GM23338 (cell line): ENCODE data around the gene ARPC2. TPM values are rescaled to one million over a fixed set of nuclear protein-coding genes. Genes with fewer than 3 reads are reported as not detected.

Experiments
- ATAC-seq: fragments of 200-7000 bp; cut with Tn5 transposase; 3 replicates; pipeline ENCODE4 v1.9.1; 2020
- DNase-seq: peaks from one replicate; pipeline ENCODE4 v3.0.0-alpha.2; 2015; ENCODE audit warnings: low spot score
- H2AFZ ChIP-seq: fragments of 200-600 bp; sonication (generic); 2 replicates; pipeline ENCODE4 v1.8.0; 2016; ENCODE audit warnings: antibody characterized with exemption, mild to moderate bottlenecking, moderate library complexity
- H3F3A ChIP-seq: fragments of 200-600 bp; sonication (generic); replicated peaks from 2 replicates; pipeline ENCODE4 v1.8.0; 2017; ENCODE audit warnings: antibody characterized with exemption, mixed run types, low read depth
- H3K27ac ChIP-seq: fragments of 200-600 bp; sonication (generic); 2 replicates; pipeline ENCODE4 v1.6.1; 2016; ENCODE audit warnings: low read depth
- H3K27me3 ChIP-seq: fragments of 200-600 bp; sonication (generic); 2 replicates; pipeline ENCODE4 v1.8.0; 2016; ENCODE audit warnings: mild to moderate bottlenecking, mixed run types, moderate library complexity; ENCODE audit not compliant: insufficient read depth
- H3K36me3 ChIP-seq: fragments of 200-600 bp; sonication (generic); 2 replicates; pipeline ENCODE4 v1.8.0; 2016; ENCODE audit warnings: mild to moderate bottlenecking; ENCODE audit not compliant: insufficient read depth
- H3K4me1 ChIP-seq: fragments of 200-600 bp; sonication (generic); 2 replicates; pipeline ENCODE4 v1.8.0; 2016; ENCODE audit warnings: mild to moderate bottlenecking, moderate library complexity; ENCODE audit not compliant: insufficient read depth
- H3K4me2 ChIP-seq: fragments of 200-600 bp; sonication (generic); 2 replicates; pipeline ENCODE4 v1.7.1; 2017; ENCODE audit warnings: mixed run types
- H3K4me3 ChIP-seq: fragments of 200-600 bp; sonication (generic); 2 replicates; pipeline ENCODE4 v1.6.1; 2016; ENCODE audit warnings: mixed run types
- H3K79me2 ChIP-seq: fragments of 200-600 bp; sonication (generic); replicated peaks from 2 replicates; pipeline ENCODE4 v1.8.0; 2017; ENCODE audit warnings: mild to moderate bottlenecking; ENCODE audit not compliant: insufficient read depth
- H3K9me2 ChIP-seq: fragments of 200-600 bp; sonication (generic); 2 replicates; pipeline ENCODE4 v1.8.0; 2017; ENCODE audit not compliant: insufficient read depth
- H4K20me1 ChIP-seq: fragments of 200-600 bp; sonication (generic); replicated peaks from 2 replicates; pipeline ENCODE4 v1.8.0; 2017; ENCODE audit warnings: mild to moderate bottlenecking; ENCODE audit not compliant: insufficient read depth
- H3K27ac Mint-ChIP-seq: 2 replicates; pipeline ENCODE4 v1.8.0; 2020; ENCODE audit warnings: inconsistent platforms, mild to moderate bottlenecking, moderate library complexity, mixed read lengths
- H3K27me3 Mint-ChIP-seq: 3 replicates; pipeline ENCODE4 v1.8.0; 2022; ENCODE audit warnings: low read depth, mild to moderate bottlenecking, moderate library complexity, mixed read lengths, inconsistent platforms; ENCODE audit not compliant: insufficient read depth, poor library complexity
- H3K36me3 Mint-ChIP-seq: 3 replicates; pipeline ENCODE4 v1.8.0; 2021; ENCODE audit warnings: low read depth, mild to moderate bottlenecking, inconsistent platforms, moderate library complexity, mixed read lengths
- H3K4me1 Mint-ChIP-seq: 3 replicates; pipeline ENCODE4 v1.8.0; 2020; ENCODE audit warnings: mild to moderate bottlenecking, inconsistent platforms, mixed read lengths
- H3K4me3 Mint-ChIP-seq: 3 replicates; pipeline ENCODE4 v1.8.0; 2021; ENCODE audit warnings: moderate library complexity, mild to moderate bottlenecking, inconsistent platforms, mixed read lengths
- H3K9me3 Mint-ChIP-seq: 3 replicates; pipeline ENCODE4 v1.8.0; 2020; ENCODE audit warnings: moderate library complexity, mild to moderate bottlenecking, inconsistent platforms, mixed read lengths
- CREB1 ChIP-seq: fragments of 250-450 bp; sonication (Bioruptor Pico); IDR thresholded peaks from 2 replicates; pipeline ENCODE4 v1.5.0; 2020; ENCODE audit warnings: low read depth, mild to moderate bottlenecking, moderate library complexity
- CTCF ChIP-seq, 2 experiments: fragments of 200-600 bp in 1 of 2; sonication (generic) in 1 of 2; conservative IDR thresholded peaks; 2 replicates each; pipeline versions ENCODE4 v1.5.1 to v1.6.1; 2016 to 2017; ENCODE audit warnings: antibody characterized with exemption in 2 of 2, low read depth in 2 of 2, mild to moderate bottlenecking in 2 of 2, moderate library complexity in 1 of 2
- POLR2AphosphoS5 ChIP-seq: IDR thresholded peaks from 2 replicates; pipeline ENCODE4 v1.6.1; 2016; ENCODE audit warnings: antibody characterized with exemption, low read depth
- REST ChIP-seq: IDR thresholded peaks from one replicate; pipeline ENCODE4 v1.6.1; 2018; ENCODE audit warnings: antibody characterized with exemption; ENCODE audit not compliant: unreplicated experiment
- STAT1 ChIP-seq: IDR thresholded peaks from one replicate; pipeline ENCODE4 v1.6.1; 2016; ENCODE audit warnings: antibody characterized with exemption; ENCODE audit not compliant: unreplicated experiment
- ZNF114 ChIP-seq: fragments of 250-450 bp; sonication (Bioruptor Pico); IDR thresholded peaks from 2 replicates; pipeline ENCODE4 v1.5.0; 2020; ENCODE audit warnings: mild to moderate bottlenecking, moderate library complexity
- ZNF331 ChIP-seq: fragments of 250-450 bp; sonication (Bioruptor Pico); IDR thresholded peaks from 2 replicates; pipeline ENCODE4 v1.5.0; 2020; ENCODE audit warnings: low read depth, mild to moderate bottlenecking, moderate library complexity
- polyA plus RNA-seq: library from polyadenylated mRNA; unstranded; fragments of >200 nt; fragmentation: Nextera tagmentation; extraction: Ambion mirVana; gene quantifications from 2 replicates; pipeline ENCODE4 v1.2.1, GENCODE V29; 2016
- total RNA-seq: library from RNA; depleted of rRNA; stranded (reverse); fragments of >200 nt; shearing (Covaris generic); gene quantifications from 2 replicates; pipeline ENCODE4 v1.2.3, GENCODE V29; 2014
- TF ChIP-seq, protein P1 (sequence below): fragments of 250-450 bp; sonication (Bioruptor Pico); IDR thresholded peaks from 2 replicates; pipeline ENCODE4 v1.5.0; 2020; ENCODE audit warnings: mild to moderate bottlenecking, moderate library complexity

The ARPC2 gene
- total and polyA plus RNA-seq, 2 experiments from 2014 or later = 217 to 271 TPM

GRCh38 chr2:218293715-218294429 lies 76.9 kb downstream of the ARPC2 start (continued):
- TF ChIP-seq, protein P1, sequence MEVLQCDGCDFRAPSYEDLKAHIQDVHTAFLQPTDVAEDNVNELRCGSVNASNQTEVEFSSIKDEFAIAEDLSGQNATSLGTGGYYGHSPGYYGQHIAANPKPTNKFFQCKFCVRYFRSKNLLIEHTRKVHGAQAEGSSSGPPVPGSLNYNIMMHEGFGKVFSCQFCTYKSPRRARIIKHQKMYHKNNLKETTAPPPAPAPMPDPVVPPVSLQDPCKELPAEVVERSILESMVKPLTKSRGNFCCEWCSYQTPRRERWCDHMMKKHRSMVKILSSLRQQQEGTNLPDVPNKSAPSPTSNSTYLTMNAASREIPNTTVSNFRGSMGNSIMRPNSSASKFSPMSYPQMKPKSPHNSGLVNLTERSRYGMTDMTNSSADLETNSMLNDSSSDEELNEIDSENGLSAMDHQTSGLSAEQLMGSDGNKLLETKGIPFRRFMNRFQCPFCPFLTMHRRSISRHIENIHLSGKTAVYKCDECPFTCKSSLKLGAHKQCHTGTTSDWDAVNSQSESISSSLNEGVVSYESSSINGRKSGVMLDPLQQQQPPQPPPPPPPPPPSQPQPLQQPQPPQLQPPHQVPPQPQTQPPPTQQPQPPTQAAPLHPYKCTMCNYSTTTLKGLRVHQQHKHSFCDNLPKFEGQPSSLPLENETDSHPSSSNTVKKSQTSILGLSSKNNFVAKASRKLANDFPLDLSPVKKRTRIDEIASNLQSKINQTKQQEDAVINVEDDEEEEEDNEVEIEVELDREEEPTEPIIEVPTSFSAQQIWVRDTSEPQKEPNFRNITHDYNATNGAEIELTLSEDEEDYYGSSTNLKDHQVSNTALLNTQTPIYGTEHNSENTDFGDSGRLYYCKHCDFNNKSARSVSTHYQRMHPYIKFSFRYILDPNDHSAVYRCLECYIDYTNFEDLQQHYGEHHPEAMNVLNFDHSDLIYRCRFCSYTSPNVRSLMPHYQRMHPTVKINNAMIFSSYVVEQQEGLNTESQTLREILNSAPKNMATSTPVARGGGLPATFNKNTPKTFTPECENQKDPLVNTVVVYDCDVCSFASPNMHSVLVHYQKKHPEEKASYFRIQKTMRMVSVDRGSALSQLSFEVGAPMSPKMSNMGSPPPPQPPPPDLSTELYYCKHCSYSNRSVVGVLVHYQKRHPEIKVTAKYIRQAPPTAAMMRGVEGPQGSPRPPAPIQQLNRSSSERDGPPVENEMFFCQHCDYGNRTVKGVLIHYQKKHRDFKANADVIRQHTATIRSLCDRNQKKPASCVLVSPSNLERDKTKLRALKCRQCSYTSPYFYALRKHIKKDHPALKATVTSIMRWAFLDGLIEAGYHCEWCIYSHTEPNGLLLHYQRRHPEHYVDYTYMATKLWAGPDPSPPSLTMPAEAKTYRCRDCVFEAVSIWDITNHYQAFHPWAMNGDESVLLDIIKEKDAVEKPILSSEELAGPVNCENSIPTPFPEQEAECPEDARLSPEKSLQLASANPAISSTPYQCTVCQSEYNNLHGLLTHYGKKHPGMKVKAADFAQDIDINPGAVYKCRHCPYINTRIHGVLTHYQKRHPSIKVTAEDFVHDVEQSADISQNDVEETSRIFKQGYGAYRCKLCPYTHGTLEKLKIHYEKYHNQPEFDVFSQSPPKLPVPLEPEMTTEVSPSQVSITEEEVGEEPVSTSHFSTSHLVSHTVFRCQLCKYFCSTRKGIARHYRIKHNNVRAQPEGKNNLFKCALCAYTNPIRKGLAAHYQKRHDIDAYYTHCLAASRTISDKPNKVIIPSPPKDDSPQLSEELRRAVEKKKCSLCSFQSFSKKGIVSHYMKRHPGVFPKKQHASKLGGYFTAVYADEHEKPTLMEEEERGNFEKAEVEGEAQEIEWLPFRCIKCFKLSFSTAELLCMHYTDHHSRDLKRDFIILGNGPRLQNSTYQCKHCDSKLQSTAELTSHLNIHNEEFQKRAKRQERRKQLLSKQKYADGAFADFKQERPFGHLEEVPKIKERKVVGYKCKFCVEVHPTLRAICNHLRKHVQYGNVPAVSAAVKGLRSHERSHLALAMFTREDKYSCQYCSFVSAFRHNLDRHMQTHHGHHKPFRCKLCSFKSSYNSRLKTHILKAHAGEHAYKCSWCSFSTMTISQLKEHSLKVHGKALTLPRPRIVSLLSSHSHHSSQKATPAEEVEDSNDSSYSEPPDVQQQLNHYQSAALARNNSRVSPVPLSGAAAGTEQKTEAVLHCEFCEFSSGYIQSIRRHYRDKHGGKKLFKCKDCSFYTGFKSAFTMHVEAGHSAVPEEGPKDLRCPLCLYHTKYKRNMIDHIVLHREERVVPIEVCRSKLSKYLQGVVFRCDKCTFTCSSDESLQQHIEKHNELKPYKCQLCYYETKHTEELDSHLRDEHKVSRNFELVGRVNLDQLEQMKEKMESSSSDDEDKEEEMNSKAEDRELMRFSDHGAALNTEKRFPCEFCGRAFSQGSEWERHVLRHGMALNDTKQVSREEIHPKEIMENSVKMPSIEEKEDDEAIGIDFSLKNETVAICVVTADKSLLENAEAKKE (CRISPR knock-in tag) = no peak
- no peak for TF ChIP-seq REST

DNA sequence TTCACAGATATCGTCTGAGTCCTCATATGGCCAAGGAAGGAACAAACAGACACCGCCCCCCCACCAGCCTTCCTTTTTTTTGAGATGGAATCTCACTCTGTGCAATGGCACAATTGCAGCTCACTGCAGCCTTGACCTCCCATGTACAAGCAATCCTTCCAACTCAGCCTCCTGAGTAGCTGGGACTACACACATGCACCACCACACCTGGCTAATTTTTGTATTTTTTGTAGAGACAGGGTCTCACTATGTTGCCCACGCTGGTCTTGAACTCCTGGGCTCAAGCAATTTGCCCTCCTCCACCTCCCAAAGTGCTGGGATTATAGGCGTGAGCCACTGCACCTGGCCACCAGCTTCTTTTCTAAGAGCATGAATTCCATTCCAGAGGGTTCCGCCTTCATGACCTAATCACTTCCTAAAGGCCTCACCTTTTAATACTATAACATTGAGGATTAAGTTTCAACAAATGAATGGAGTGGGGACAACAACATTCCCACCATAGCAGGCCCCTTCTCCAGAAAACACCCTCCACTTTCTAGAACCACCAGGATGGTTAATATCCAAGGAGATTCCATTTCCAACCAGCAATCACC lies 77.5 kb downstream of the ARPC2 start:
- H3K27me3 ChIP-seq = peaks cover 5% of the 10 kb centered on the region; the same call in 1 of the 2 replicates
- Mint-ChIP-seq H3K27me3 (peaks cover 16% of the 10 kb centered on the region), H3K4me3 (no peak overlapping the region), H3K27ac (no peak overlapping the region), H3K4me1 (peaks cover 41% of the 10 kb centered on the region), H3K9me3 (no peaks in the 10 kb centered on the region), H3K36me3 (no peaks in the 10 kb centered on the region)
- no peaks in the 10 kb centered on the region for H3K79me2 ChIP-seq
- H3K4me3 ChIP-seq = no peak overlapping the region
- DNase-seq (no peak), ATAC-seq (no peak)
- no peaks in the 10 kb centered on the region for H3K36me3 ChIP-seq
- H3K4me2 ChIP-seq = no peak overlapping the region
- peak overlapping the region; percentile 11; the same call in 1 of the 2 replicates for H2AFZ ChIP-seq
- H3K4me1 ChIP-seq = peaks cover 22% of the 10 kb centered on the region
- H3K9me2 ChIP-seq = no peaks in the 10 kb centered on the region
- no peaks in the 10 kb centered on the region for H4K20me1 ChIP-seq
- no peaks in the 10 kb centered on the region for H3F3A ChIP-seq
- H3K27ac ChIP-seq = no peak overlapping the region
- TF ChIP-seq CTCF (conservative IDR thresholded peaks at IDR 0.05; ENCODE audit: low read depth in 2 of 2) (no peak), POLR2AphosphoS5 (no peak), STAT1 (no peak), ZNF114 (CRISPR knock-in tag) (no peak), ZNF331 (CRISPR knock-in tag) (no peak), CREB1 (CRISPR knock-in tag) (no peak)
